HK-2 (cell line): ENCODE data around the gene OCIAD2.
"Not testable (repeated sequence)": the region's sequence is repeated elsewhere in the genome, so short reads cannot be mapped to it uniquely, and the experiment has no call there.

Experiments
- DNase-seq: peaks from one replicate; pipeline ENCODE4 v3.0.0-alpha.2; 2018; ENCODE audit not compliant: unreplicated experiment

Gene OCIAD2, protein sequence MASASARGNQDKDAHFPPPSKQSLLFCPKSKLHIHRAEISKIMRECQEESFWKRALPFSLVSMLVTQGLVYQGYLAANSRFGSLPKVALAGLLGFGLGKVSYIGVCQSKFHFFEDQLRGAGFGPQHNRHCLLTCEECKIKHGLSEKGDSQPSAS

DNA sequence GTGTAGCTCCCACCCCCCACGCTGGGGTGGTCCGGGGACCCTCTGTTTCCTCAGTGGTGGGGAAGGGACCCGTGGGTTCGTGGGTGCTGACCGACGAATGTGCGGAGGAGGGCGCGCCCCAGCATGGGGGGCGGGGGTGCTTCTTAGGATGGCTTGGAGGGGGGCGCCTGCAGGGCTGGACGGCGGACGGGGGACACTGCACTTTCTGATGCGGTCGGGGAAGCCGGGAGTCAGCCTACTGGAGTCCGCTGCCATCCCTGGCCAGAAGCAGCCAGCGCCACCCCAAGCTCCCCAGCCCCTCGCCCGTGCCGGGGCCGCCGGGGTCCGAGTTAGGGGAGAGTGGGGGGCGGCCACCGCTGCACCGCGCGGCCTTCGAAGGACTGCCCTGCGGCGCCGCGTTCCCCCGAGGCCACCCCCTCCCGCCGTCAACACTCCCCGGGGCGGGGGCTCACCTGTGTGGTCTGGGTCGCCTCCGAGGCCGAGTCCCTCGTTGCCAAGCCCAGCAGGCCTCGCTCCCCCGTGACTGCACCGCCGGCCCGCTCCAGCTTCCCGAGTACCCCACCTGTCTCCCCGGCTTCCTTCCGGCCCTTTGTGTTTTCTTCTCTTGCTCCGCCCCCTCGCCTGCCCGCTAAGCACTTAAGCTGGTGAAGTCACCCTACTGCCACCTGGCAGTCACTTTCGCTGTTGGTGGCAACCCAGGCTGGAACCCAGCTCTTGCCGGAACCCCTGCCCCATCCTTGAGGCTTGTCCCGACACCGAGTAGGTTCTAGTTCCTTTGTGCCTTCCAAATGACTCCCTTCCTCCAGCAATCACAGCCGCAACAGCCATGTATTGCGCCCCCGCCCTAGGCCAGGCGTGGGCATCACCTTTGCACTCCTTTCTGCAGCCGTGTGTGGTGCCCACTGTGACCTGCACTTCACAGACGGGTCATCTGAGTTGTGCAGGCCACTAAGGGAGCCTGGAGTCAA lies at the start of gene OCIAD2:
OCIAD2 (minus strand) TSS at position 569 of the 968 bp plus-strand sequence. CDS start 2,225 bp downstream, outside the sequence.
- peak; percentile 84 for DNase-seq

DNA sequence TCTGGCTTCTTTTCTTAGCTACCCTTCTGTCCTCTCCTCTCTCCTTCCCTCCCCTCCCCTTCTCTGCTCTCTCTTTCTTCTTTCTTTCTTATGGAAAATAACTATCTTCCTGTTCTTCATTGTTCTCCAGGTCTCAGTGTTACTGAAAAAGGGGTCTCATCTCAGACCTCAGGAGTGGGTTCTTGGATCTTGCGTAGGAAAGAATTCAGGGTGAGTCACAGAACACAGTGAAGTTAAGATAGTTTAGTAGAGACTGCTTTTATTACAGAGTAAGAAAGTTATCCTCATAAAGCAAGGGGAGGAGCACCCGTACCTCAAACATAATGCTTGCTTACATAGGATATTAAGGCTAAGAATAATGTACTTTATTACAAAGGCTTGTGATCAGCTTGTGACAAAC lies 47.7 kb upstream of the OCIAD2 start:
- no peak for DNase-seq

DNA sequence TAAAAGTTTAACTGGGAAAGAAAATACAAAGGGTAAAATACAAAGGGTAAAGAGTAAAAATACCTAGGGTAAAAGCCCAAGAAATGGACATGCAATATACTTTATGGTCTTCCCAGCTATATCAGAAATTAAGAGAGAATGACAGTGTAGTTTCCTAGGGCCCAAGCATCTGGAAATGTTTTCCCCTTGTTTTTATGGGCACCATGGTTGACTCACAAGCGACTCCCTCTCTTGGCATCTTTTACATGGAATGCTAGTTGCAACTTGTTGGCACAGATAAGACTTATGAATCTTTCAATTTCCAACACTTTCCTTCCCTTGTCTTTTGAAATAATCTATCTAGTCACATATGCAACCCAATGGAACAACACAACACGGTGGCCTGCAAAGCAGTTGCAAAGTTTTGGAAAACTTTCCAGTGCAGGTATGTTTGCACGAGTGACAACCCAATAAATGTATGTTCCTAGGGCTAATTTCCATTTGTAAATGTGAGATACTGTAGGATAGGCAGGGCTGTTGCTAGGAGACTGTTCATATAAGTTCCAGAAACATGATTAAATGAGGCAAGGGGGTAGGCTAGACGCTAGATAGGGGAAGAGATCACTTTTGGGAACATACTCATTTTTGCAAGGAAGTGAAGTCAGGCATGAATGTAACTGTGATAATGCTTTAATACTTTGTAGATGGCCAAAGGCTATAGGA lies 43.1 kb upstream of the OCIAD2 start:
- no peak for DNase-seq

DNA sequence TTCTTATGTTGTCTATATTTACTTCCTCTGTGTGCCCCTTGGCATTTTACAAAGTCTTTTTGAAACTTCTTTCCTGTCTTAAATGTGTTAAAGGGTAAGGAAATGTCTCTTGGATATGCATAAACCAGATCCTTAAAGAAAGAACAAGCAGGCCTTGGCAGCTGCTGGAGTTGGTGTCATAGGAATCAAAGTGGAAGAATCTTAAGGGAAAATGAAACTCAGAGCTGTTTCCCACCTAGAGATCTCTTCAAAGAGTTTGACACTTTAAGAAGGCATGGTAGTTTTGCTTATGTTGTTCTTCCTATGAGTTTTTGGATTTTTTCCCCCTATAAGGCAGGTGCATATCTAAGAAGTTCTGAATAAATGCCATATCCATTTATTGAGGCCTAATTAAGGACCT lies 42.5 kb upstream of the OCIAD2 start:
- no peak for DNase-seq

DNA sequence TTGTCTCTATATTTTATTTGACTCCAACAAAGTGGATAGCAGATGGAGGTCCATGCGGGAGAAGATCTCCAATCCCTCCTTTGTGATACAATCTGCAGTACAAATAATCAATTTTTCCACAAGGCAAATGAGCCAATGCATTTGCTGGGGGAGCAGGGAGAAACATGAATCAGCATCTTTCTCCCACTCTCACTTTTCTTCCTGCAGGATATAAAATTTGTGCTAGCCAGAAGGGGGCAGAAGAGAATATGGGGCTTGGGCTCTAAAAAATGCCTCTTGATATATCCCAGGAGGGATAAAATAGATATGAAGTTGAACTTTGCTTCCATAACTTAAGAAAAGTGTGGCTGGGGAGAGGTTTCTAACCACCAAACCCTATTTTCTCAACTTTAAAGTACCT lies 41.2 kb upstream of the OCIAD2 start:
- no peak for DNase-seq

DNA sequence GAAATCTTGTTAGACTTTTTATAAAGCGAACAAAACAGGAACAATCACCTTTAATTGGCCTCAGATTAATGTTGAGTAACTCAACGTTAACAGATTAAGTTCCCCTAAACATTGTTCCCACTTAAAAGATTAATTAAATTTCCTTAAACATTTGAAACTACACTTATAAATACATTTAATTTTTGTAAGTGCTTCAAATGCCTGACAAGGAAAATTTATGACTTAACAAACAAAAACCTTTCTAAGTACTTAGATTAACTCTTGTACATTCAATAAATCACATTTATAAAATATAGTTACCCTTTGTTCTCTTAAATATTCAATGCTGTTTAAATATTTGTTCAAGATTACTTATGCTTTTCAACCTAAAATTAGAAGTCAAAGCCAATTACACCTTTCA lies 39.4 kb upstream of the OCIAD2 start:
- no peak for DNase-seq

DNA sequence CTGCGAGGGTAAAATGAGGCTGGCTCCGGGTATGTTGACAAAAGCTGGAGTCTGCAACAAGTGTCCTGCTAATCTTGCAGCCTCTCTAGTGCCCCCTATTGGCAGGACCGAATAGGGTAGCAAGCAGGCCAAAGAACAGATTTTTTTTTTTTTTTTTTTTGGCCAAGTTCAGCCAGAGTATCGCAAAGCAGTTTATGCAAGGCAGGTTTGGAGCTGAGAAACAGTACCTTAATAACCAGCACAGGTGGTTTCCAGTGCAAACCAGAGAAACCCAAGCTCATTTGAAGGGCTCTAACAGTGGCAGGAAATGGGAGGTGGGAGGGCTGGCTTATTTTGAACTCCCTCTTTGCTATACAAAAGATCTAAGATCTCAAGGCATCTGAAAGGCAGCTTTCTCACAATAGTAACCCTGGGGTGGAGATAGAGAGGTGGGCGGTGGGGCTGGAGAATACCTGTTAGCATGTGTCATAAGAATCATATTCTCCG lies 38.2 kb upstream of the OCIAD2 start:
- peak; percentile 66 for DNase-seq

DNA sequence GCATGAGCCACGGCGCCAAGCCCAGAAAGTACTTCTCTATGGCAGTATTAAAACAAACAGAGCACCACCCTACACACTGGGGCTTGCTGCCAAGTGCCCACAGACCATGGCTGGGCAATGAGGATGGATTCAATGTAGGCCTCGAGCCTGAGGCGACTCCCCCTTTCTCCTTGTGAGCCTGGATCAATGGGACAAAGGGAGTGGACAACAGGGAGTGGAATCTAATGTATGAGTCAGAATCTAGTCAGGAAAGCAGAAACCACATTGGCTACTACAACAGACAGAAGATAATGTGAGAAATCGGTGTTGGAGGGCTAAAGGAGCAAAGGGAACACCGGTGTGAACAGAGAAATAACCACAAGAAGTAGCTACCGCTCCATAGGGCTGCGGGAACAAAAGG lies 37.7 kb upstream of the OCIAD2 start:
- peak; percentile 53 for DNase-seq

DNA sequence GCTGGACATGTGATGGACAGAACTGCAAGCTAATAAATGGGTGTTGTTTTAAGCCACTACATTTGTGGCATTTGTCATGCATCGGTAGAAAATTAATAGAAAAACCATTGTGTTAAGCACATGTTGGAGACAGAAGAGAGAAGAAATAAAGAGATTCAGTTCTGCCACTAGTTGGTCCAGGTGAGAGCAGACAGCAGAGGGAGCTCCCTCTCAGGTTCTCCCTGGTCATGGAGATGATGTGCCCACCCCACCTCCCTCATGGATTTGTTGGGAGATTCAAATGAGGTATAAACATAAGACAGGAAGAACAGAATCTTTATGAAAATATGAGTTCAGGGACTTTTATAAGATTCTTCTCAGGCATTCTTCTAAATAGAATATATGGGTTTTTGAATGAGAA lies 36.8 kb upstream of the OCIAD2 start:
- DNase-seq: peak; percentile 27

DNA sequence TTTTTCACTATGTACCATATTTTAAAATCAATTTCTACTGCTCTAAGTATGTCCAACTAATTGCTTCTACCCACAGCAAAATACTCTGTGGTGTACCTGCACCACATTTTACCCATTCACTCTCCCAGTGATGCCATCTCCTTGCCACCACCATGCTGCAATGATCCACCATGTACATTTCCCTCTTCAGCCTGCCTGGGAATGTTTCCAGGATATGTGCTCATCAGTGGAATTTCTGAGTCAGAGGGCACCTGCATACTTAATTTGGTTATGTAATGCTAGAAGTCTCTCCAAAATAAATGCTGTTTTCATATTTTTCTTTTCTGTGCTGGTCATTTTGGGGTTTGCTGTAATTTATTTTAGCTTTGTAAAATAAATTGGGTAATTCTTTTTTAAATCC lies 33.2 kb upstream of the OCIAD2 start:
- DNase-seq: peak; percentile 60

DNA sequence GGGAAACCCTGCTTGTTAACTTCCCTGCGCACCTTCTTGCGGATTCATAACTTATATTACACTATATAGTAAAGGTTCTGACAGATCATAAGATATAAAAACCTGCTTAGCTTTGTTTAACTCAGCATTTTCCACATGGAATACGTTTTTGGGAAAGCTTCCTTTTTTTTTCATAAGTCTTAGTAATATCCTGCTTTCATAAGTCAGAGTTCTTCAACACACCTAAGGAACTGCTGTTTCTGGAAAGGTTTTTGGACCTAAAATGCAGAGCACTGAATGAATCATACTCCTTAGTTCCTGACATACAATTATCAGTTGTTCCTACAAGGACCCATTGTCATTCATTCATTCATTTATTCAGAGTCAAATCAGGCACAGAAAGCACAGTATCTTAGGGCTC lies 32.3 kb upstream of the OCIAD2 start:
- no peak for DNase-seq

DNA sequence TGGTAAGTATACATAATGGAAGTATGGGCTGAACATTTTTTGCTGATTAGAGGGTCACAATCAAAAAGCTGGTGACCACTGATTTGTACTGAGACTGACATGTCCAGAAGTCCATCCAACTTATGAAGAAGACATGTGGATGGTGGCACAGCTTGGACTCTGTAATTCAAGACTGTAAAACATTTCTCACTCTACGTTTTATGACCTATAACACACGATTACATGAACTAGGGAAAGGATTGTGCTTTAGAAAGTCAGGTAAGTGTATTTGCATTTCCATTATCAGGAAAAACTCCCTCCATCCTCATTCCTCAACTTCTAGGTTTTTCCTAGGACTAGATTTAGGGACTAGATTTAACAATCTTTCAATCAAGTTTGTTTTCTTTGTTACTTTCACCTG lies 30.5 kb upstream of the OCIAD2 start:
- DNase-seq: no peak

DNA sequence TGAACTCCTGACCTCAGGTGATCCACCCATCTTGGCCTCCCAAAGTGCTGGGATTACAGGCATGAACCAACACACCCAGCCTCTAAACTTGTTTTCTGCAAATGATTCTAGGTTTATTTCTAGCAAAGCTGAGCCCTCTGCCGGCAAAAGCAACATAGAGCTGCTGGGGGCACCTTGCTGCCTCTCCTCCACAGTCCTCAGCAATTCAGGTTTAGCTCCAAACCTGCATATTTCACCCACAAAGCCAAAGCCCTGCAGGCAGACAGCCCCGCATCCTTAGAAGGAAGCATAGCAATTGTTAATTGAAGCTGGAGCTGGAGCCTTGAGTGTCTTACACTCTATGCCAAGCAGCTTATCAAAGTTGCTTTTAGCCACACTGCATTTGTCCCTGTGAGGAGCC lies 24.9 kb upstream of the OCIAD2 start:
- DNase-seq: no peak

DNA sequence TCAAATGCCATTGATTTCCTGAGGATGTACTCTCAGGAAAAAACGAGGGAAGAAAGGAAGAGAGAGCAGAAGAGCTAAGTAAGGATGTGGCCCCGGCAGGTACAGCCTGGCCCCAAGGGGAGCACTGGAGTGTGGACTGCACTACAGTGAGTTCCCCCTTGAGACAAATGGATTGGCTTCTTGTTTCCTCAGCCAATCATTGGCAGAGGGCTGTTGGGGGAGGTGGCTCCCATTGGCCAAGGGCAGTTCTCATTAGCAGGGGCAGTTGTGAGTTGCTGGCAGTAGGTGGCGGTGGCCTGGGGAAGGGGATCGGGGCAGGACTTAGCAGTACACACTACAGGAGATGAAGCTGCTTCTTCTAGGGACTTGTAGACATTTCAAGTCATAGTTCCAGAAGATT lies 24.1 kb upstream of the OCIAD2 start:
- DNase-seq: no peak

DNA sequence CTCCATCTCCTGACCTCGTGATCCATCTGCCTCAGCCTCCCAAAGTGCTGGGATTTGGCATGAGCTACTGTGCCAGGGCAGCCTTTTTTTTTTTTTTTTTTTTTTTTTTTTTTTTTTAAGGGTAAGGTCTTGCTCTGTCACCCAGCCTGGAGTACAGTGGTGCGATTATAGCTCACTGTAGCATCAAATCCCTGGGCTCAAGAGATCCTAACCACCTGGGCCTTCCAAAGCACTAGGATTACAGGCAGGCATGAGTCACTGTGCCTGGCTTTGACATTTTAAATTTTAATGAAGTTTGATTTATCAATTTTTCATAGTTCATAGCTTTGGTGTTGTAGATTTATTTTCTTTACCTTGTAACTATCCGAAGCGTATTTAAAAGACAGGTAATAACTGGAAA lies 17.8 kb upstream of the OCIAD2 start:
- no peak for DNase-seq

DNA sequence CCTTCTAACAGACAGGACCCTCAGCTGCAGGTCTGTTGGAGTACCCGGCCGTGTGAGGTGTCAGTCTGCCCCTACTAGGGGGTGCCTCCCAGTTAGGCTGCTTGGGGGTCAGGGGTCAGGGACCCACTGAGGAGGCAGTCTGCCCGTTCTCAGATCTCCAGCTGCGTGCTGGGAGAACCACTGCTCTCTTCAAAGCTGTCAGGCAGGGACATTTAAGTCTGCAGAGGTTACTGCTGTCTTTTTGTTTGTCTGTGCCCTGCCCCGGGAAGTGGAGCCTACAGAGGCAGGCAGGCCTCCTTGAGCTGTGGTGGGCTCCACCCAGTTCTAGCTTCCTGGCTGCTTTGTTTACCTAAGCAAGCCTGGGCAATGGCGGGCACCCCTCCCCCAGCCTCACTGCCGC lies 16.5 kb upstream of the OCIAD2 start:
- DNase-seq: not testable (repeated sequence)

DNA sequence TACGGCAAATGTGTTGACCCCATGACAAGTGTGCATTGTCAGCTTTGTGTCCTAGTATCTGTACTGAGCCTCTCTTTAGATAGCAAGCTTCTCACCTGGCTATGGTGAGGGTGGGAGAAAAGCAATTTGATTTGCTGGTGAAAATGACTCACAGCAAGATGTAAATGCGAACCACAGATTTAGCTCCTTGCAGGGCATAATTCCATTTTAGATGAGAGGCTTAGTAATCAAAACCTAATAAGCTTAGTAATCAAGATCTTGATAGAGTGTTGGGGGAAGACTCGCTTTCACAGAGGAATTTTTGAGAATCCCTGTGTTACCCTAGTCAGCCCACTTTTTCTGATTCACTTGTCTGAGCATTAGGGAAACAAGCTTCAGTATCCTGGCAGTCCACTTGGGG lies 7.7 kb upstream of the OCIAD2 start:
- DNase-seq: no peak

DNA sequence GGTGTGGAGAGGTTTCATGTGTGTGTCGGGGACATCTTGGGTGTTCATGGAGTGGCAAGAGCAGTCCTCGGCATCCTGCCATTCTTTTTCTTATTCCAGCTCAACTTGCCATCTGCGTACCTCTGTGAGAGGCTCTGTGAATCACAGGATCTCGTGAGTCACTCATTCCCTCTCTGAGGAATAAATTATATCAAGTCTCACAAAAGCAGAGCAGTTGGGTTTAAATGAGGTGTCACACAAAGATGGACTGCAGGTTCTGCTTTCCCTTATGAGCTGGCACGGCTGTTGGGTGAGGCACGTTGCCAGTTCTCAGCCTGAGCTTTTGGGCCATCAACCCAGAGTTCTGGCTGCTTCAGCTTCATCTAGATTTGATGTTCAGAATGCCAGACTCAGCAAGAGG lies 6.8 kb upstream of the OCIAD2 start:
- peak; percentile 48 for DNase-seq

DNA sequence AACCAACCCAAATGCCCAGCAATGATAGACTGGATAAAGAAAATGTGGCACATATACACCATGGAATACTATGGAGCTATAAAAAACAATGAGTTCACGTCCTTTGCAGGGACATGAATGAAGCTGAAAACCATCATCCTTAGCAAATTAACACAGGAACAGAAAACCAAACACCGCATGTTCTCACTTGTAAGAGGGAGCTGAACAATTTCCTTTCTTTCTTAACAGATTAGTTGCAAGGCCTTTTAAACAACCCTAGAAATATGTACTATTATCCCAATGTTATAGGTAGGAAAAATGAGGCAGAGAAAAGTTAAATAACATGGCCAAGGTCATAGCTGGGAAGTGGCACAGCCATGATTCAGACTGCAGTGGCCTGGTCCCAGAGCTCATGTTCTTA lies 5.8 kb upstream of the OCIAD2 start:
- no peak for DNase-seq

DNA sequence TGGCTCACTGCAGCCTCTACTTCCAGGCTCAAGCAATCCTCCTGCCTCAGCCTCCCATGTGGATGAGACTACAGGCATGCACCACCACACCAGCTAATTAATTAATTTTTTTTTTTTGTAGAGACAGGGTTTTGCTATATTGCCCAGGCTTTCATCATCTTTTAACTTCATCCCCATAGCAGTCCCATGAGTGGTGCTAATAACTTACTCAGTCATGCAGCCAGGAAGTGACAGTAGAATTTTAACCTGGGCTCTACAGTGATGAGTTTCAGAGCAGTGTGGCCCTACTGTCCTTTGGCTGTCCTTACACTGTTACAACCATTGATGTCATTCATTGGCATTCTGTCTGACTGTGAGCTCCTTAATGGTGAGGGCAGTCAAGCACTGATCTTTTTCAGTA lies 3.9 kb upstream of the OCIAD2 start:
- peak; percentile 27 for DNase-seq

DNA sequence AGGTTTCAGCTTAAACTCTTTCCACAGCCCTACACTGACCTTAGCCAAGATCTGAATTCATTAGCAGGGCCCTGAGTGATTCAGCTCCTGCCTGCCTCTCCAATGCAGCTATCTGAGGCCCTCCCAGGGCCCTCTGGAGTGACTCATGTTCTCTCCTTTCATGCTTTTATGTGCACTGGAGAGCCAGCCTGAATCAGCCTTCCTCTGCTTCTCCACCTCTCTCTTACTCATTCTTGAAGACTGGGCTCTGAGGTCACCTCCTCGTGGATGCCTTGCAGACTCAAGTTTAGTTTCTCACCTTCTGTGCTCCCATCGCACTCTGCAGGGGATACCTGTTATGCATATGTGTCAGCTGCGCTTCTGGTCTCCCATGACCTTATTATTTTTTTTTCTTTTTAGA lies 3.1 kb upstream of the OCIAD2 start:
- peak; percentile 90 for DNase-seq

DNA sequence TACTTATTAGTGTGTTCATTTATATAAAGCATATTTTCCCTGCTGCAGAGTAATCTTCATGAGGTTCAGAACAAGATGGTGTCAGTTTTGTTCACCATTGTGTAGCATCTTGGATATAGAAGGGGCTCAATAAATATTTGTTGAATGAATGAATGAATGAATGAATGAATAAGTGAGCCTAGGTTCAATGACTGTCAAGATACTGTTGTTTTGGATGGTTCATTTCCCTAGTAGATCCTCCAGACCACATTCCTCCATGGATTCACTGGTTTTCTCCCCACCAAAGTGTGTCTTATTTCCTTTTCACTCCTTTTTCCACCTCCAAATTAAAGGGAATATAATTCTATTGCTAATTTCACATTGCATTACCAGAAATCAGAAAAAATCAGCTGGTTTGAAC lies 2.1 kb upstream of the OCIAD2 start:
- DNase-seq: no peak
